ENCODE measurements around the gene CARD14.

Gene CARD14

DNA sequence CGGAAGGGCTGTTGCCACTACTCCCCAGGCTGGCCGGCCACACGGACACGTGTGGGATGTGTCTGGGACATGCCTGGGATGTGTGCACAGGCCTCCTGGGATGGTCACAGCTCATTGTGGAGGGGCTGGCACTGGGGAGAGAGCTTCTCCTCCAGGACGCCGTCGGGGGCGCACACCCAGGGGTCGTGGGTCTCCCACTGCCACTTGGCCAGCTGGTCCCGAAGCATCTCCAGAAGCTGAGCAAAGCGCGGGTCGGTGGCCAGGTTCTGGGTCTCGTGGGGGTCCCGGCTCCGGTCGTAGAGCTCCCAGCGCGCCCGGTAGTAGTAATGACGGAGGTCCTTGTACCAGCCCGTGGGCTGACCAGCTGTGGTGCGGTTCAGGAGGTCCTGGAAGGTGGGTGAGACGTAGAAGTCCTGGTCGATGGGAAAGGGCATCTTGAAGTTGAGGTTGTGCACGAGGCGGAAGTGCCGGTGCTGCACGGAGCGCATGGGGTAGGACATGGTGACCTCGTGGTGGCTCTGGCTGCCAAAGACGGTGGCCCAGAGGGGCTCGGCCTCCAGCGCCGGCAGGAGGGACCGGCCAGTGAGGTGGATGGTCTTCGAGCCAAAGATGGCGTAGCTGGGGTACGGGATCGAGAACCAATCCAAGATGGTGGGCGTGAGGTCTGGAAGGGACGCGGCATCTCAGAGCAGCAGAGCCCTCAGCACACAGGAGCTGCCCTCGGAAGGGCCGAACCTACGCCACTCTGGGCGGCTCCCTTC is 40.7 kb downstream of the CARD14 start:
- no peak for DNase-seq (ENCODE audit: low read depth, low spot score)

- DNase-seq (ENCODE audit: low read depth, low spot score): no peak
Measured at GRCh38 chr17:80212109-80212508, 42.3 kb downstream of the CARD14 start.

- DNase-seq (ENCODE audit: low read depth, low spot score): no peak
Measured at GRCh38 chr17:80212511-80212910, 42.7 kb downstream of the CARD14 start.

GRCh38 chr17:80212962-80213642 is 43.3 kb downstream of the CARD14 start:
- no peak for DNase-seq (ENCODE audit: low read depth, low spot score)

GRCh38 chr17:80213643-80213975 is 43.8 kb downstream of the CARD14 start:
- no peak for DNase-seq (ENCODE audit: low read depth, low spot score)

DNA sequence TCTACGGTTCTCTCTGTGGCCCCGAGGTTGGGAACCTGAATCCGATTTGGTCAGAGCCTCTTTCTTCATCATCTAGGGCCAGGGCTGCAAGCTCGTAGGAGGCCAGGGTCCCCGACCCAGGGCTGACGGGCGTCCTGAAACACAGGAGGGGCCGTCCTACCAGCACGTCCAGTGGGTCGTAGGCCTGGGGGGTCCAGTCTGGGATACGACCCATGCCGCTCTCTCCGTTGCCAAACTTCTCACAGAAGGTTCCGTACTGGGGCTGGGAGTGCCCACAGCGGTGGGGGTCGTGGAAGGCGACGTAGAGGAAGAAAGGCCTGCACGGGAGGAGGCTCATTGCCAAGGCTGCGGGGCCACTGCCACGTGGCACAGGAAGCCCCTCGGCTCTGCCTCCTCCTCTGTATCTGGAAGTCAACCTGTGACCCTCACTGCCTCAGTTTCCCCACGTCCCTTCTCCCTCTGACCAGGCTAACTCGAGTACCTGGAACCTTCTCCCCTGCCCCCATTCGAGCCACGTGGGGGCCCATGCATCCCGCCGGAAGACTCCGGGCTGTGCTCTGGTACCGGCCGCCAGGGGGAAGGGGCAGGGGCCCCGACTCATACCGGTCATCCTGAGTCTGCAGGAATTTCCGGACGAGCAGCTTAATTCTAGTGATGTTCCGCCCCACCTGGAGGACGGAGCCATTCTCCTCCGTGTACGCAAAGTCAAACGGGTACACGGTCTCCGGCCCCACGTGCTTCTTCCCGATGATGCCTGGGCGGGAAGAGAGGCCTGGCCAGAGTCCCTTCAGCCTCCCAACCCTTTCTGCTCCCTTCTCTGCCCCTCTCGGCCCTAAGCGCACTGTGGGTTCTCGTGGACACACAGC is 44.4 kb downstream of the CARD14 start:
- no peak for DNase-seq (ENCODE audit: low read depth, low spot score)

- no peak for DNase-seq (ENCODE audit: low read depth, low spot score)
Measured at GRCh38 chr17:80214878-80215210, 45.0 kb downstream of the CARD14 start.

GRCh38 chr17:80216473-80217456 is 46.9 kb downstream of the CARD14 start:
- no peak for DNase-seq (ENCODE audit: low read depth, low spot score)

DNA sequence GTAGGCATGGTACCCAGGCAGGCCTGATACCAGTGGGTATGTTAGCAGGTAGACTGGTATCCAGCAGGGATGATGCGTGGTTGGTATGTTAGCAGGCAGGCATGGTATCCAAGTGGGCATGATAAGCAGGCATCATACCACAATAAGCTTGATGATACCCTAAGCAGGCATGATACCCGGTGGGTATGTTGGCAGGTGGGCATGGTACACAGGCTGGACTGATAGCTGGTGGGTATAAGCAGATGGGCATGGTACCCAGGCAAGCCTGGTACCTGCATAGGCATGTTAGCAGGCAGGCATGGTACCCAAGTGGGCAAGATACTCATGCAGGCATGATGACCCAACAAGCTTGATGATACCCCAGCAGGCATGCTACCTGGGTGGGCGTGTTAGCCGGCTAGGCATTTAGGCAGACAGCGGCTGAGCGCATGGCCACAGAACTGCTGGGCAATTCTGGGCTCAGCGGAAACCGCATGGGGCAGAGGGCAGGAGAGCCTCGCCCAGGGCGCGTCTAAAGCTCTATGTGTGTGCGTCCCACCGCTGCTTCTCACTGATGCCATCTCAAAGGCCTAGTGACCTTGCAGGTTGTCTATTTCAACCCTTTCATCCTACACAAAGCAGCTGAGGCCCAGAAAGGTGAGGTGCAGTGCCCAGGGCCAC is 48.0 kb downstream of the CARD14 start:
- DNase-seq (ENCODE audit: low read depth, low spot score): no peak

DNA sequence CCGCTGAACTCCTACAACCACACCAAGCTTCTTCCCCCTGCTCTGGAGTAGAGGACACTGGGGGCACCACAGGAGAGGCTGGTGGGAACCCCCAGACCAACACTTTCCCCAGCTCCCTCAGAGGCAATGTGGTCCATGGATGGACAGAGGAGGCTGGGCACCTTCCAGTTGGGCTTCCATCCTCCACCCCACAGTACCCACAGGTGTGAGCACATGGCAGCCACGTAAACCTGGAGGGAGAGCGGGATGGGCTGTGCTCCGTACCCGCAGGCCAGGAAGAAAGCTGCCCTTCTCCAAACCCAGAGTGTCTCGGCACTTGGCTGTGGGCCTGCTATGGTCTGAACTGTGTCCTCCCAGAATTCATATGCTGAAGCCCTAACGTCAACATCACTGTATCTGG is 48.6 kb downstream of the CARD14 start:
- DNase-seq (ENCODE audit: low read depth, low spot score): no peak

GRCh38 chr17:80219013-80219762 is 49.4 kb downstream of the CARD14 start:
- DNase-seq (ENCODE audit: low read depth, low spot score): no peak

GRCh38 chr17:80219763-80220053 is 49.9 kb downstream of the CARD14 start:
- DNase-seq (ENCODE audit: low read depth, low spot score): no peak

- no peak for DNase-seq (ENCODE audit: low read depth, low spot score)
Measured at GRCh38 chr17:80220054-80220735, 50.4 kb downstream of the CARD14 start, which contains the start of the genes SGSH and SLC26A11. TSS of gene SGSH (minus strand) at chr17:80220333. CDS start at chr17:80220313, 20 bp downstream. TSS of gene SLC26A11 (plus strand) at chr17:80220427. CDS start at chr17:80221561, 1,134 bp downstream.

DNA sequence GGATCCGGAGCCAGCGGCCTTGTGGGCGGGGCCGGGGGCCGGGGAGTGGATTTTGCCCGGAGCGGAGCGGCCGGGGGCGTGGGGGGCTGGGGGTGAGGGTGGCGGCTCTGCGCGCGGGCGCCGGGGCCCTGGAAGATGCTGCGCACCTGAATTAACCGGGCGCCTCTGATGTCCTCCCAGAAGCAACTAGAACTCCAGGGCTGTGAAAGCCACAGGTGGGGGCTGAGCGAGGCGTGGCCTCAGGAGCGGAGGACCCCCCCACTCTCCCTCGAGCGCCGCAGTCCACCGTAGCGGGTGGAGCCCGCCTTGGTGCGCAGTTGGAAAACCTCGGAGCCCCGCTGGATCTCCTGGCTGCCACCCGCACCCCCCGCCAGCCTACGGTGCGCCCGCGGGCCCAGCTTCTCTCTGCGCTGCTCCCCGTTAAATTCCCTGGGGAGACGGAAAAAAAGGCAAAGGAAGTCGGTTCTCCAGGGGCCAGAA is 50.9 kb downstream of the CARD14 start:
- no peak for DNase-seq (ENCODE audit: low read depth, low spot score)

DNA sequence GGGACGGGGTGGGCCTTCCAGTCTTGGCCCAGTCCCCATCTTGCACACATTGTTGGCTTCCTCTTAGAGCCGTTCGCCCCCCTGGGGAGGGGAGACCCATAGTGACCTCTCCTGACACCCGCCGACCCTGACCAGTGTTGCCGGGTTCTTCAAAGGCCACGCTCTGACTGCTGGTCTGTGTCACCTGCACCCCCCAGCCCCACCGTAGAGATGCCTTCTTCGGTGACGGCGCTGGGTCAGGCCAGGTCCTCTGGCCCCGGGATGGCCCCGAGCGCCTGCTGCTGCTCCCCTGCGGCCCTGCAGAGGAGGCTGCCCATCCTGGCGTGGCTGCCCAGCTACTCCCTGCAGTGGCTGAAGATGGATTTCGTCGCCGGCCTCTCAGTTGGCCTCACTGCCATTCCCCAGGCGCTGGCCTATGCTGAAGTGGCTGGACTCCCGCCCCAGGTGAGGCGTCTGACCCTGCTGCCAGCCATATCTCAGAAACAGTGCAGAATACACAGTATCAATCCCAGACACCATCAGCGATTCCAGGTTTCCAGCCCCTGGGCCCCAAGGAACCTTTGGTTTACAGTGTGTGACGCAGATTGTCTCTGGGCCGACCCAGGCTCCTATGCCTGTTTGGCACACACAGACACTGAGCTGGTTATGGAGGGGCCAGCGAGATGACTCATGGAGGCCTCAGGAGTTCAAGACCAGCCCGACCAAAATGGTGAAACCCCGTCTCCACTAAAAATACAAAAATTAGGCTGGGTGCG is 51.7 kb downstream of the CARD14 start:
- DNase-seq (ENCODE audit: low read depth, low spot score): no peak

GRCh38 chr17:80222376-80223141 is 52.7 kb downstream of the CARD14 start:
- no peak for DNase-seq (ENCODE audit: low read depth, low spot score)

DNA sequence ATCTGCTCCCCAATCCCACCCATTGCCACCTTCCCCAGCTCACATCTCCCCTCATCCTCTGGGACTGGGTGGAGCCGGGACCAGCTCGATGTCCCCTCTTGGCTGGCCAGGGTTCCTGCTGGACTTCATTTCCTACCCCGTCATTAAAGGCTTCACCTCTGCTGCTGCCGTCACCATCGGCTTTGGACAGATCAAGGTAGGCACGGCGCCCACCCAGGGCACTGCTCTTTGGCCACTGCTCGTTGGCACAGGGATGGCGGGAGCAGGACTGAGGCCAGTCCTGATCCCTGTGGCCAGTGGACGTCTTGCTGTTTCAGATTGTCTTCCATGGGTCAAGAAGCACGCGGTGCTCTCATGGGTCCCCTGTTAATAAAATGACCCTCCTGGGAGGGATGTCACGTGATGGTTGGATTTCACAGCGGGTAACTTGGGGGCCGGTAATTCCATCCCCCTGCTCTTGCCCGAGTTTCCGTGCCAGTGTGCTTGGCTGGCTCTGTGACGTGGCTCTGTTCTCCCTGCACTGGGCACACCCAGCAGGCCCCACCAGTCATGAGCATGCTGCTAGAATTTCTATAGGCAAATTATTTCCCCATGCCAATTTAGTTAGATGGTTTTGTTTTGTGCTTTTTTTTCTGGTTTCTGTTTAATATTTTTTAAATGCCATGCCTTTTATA is 53.4 kb downstream of the CARD14 start:
- no peak for DNase-seq (ENCODE audit: low read depth, low spot score)

Data from smooth muscle cell of the brain vasculature (primary cell).